Kidney epithelial cell (primary cell): ENCODE results near the gene TBC1D22A. TPM values are rescaled to one million over a fixed set of nuclear protein-coding genes. Genes with fewer than 3 reads are reported as not detected.
"Not testable (repeated sequence)": the region's sequence is repeated elsewhere in the genome, so short reads cannot be mapped to it uniquely, and the experiment has no call there.

Experiments
- DNase-seq: peaks from one replicate; pipeline ENCODE4 v3.0.0-alpha.2; 2010; ENCODE audit warnings: low read depth
- H3K27me3 ChIP-seq: 2 replicates; pipeline ENCODE4 v1.6.0; 2011; ENCODE audit warnings: low read length; ENCODE audit not compliant: control insufficient read depth, insufficient read depth
- H3K36me3 ChIP-seq: 2 replicates; pipeline ENCODE4 v1.5.1; 2011; ENCODE audit warnings: low read length; ENCODE audit not compliant: control insufficient read depth, insufficient read depth
- H3K4me3 ChIP-seq: 2 replicates; pipeline ENCODE4 v1.5.1; 2011; ENCODE audit warnings: low read depth, mild to moderate bottlenecking, control low read depth, low read length
- total RNA-seq: library from RNA; depleted of rRNA; stranded (reverse); fragments of >200 nt; gene quantifications from 2 replicates; pipeline ENCODE4 v1.2.3, GENCODE V29; 2015
- TF ChIP-seq, protein P1 (sequence below): IDR thresholded peaks from 2 replicates; pipeline ENCODE4 v1.5.1; 2011; ENCODE audit warnings: mild to moderate bottlenecking, moderate library complexity, low read length, control low read depth, inconsistent platforms; ENCODE audit not compliant: insufficient read depth, poor library complexity, severe bottlenecking

TBC1D22A gene
- total RNA-seq, 1 donor from 2014 or later, result 25.7 TPM

GRCh38 chr22:46779023-46779422 is 16.6 kb downstream of the TBC1D22A start:
- H3K4me3 ChIP-seq, result no peak overlapping the region
- no peak for DNase-seq
- no peaks in the 10 kb centered on the region for H3K27me3 ChIP-seq
- TF ChIP-seq, protein P1, sequence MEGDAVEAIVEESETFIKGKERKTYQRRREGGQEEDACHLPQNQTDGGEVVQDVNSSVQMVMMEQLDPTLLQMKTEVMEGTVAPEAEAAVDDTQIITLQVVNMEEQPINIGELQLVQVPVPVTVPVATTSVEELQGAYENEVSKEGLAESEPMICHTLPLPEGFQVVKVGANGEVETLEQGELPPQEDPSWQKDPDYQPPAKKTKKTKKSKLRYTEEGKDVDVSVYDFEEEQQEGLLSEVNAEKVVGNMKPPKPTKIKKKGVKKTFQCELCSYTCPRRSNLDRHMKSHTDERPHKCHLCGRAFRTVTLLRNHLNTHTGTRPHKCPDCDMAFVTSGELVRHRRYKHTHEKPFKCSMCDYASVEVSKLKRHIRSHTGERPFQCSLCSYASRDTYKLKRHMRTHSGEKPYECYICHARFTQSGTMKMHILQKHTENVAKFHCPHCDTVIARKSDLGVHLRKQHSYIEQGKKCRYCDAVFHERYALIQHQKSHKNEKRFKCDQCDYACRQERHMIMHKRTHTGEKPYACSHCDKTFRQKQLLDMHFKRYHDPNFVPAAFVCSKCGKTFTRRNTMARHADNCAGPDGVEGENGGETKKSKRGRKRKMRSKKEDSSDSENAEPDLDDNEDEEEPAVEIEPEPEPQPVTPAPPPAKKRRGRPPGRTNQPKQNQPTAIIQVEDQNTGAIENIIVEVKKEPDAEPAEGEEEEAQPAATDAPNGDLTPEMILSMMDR, result no peak
- no peaks in the 10 kb centered on the region for H3K36me3 ChIP-seq

DNA sequence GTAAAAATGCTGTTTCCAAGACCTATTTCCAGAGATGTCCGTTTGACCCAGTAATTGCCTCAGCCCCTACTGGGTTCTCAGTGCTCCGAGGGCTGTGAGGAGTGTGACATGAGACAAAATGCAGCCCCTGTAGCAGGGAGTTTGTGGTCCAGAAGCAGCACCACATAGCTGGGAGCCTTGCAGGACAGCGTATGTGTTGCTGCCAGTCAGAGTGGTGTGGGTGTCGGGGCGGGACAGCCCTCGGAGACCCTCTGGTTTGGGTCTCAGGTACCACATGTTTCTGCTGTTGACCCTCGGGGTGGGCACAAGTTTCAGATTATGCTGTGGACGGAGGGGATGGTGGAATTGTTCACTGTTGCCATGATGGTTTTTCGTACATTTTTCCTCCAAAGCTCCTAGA is 17.2 kb downstream of the TBC1D22A start:
- H3K36me3 ChIP-seq, result no peaks in the 10 kb centered on the region
- DNase-seq, result no peak
- H3K27me3 ChIP-seq, result no peaks in the 10 kb centered on the region
- no peak overlapping the region for H3K4me3 ChIP-seq
- TF ChIP-seq, protein P1, result no peak

DNA sequence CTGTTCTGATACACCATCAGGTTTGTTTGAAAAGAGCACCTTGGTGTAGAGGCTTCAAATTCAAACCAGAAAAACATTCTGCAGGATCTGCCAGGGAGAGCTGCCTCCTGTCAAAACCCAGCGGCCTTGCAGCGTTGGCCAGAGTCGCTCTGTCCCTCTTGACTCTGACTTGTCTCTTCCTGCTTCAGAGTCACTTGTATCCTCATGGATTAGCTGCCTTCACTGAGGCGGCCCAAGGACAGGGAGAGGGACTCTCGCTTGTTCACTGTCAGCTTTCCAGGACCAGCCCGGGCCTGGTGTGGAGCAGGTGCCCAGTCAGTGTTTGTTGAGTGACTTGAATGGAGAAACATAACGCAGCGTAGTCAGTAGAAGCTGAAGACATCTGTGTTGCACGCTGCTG is 18.0 kb downstream of the TBC1D22A start:
- Histone ChIP-seq H3K27me3 (no peaks in the 10 kb centered on the region), H3K4me3 (no peak overlapping the region), H3K36me3 (no peaks in the 10 kb centered on the region)
- TF ChIP-seq, protein P1, result no peak
- DNase-seq, result no peak

- Histone ChIP-seq H3K36me3 (no peaks in the 10 kb centered on the region), H3K4me3 (no peak overlapping the region), H3K27me3 (no peaks in the 10 kb centered on the region)
- DNase-seq, result no peak
- TF ChIP-seq, protein P1, result no peak
Measured at GRCh38 chr22:46781291-46781690, 18.8 kb downstream of the TBC1D22A start.

DNA sequence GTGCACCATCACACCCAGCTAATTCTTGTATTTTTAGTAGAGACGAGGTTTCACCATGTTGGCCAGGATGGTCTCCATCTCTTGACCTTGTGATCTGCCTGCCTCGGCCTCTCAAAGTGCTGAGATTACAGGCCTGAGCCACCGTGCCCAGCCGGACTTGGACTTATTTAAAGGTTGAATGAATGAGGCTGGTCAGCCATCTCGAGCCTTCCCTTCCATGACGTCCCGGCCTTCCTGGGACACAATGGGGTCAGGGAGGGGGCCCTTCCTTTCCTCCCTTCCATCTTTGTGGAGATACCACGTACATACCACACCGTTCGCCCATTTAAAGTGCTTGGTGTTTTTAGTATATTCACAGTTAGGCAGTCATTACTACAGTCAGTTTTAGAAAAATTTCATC is 19.8 kb downstream of the TBC1D22A start:
- H3K4me3 ChIP-seq, H3K27me3 ChIP-seq, H3K36me3 ChIP-seq, DNase-seq: not testable (repeated sequence)

DNA sequence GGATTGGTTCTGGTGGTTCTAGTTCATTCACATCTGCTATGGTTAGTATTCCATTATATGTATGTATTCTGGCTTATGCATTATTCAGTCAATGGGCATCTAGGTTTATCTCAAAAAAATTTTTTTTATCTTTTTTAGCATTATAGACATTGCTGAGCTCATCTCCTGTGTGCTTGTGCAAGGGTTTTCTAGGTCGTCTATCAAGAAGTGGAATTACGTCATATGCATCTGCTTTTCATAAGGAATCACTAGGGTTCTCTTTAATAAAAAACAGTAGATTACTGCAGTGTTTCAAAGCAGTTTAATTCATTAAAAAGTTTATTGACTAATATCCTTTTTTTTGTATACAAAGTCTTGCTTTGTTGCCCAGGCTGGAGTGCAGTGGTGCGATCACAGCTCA is 21.3 kb downstream of the TBC1D22A start:
- DNase-seq, result no peak
- H3K4me3 ChIP-seq, result no peak overlapping the region
- no peaks in the 10 kb centered on the region for H3K27me3 ChIP-seq
- H3K36me3 ChIP-seq, result no peaks in the 10 kb centered on the region
- TF ChIP-seq, protein P1, result no peak
